Measurements from ENCODE around the gene VIL1.

The VIL1 gene
- 0 to 0.04 reads per million in 2 experiments for total RNA-seq

DNA sequence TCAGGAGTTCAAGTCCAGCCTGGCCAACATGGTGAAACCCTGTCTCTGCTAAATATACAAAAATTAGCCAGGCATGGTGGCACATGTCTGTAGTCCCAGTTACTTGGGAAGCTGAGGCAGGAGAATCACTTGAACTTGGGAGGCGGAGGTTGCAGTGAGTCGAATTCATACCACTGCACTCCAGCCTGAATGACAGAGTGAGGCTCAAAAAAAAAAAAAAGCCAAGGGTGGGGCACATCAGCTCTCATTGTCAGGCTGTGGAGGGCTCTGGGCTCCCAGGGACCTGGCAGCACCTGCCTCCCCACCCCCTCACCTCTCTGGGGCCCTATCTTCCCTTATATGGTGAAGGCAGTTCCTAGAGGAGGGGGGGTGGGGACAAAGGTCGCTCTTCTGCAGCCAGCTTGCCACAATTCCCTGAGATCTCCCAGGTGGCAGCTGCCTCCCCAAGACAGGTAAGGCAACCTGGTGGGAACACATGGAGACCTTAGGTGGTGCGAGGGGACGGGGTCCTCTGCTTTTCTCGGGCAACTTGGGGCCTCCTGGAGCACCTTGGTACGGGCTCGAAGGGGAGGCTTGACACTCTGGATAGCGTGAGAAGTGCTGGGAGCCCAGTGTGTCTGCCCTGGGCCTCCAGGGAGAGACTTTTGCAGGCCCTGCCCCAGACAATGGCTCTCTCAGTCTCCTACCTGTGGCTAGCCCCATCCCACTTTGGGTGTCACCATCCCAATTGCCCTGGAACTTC, at the start of gene VIL1:
TSS of gene VIL1 (plus strand) at position 407 of the 742 bp plus-strand sequence. CDS start 4,656 bp downstream, outside the sequence.
- DNase-seq (ENCODE audit: low read depth): no peak

DNA sequence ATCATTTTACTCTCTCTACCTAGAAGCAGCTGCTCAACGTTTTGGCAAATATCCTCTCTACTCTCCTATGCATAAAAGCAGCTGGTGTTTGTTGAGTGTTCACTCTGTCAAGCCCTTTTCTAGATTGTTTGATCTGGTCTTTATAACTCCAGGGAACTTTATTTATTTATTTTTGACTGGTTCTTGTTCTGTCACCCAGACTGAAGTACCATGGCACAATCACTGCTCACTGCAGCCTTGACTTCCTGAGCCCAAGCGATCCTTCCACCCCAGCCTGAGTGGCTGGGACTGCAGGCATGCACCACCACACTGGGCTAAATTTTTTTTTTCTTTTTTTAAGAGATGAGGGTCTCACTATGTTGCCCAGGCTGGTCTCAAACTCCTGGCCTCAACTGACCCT, 49.6 kb upstream of the VIL1 start:
- no peak for DNase-seq (ENCODE audit: low read depth)

DNA sequence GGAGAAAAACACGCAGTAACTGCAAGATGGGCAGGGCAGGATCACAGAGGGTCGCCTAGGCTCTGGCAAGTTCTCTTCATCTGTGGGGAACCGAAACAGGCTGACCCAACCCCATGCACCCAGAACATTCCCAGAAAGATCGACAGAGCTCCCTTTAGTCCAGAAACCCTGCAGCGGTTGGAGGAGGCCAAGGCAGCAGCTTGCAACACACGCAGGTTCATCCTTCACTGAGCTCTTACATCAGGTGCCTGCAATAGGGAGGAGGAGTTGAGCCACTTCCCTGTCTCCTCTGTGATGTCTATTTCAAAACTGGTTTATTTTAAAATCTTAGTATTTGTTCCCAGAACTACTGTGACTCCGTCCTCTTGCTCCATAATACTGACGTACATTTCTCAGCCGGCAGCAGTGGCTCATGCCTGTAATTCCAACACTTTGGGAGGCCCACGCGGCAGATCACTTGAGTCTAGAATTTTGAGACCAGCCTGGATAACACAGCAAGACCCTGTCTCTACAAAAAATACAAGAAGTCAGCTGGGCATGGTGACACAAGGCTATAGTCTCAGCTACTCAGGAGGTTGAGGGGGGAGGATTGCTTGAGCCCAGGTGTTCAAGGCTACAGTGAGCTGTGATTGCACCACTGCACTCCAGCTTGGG, 48.4 kb upstream of the VIL1 start:
- no peak for DNase-seq (ENCODE audit: low read depth)

DNA sequence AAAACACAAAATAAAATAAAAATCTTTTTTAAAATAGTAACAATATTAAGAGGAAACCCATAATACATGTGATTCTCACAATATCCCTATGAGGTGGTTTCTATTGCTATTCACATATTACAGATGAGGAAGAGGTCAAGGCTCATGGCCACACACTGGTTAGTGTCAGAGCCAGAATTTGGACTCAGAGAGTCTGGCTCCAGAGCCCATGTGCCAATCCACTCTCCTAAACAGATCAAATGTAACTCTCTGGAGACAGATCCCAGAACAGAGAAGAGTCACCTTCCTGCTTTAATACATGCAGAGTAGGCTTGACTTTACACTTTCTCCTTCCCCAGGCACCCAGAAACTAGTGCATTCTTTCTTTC, 47.0 kb upstream of the VIL1 start:
- no peak for DNase-seq (ENCODE audit: low read depth)

DNA sequence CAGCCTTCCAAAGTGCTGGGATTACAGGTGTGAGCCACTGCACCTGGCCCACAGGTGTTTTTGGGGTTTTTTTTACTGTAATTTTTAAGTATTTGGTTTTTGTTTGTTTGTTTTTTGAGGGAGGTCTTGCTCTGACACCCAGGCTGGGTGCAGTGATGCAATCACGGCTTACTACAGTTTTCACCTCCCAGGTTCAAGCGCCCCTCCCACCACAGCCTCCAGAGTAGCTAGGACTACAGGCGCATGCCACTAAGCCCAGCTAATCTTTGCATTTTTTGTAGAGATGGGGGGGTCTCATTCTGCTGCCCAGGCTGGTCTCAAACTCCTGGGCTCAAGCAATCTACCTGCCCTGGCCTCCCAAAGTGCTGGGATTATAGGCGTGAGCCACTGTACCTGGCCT, 44.1 kb upstream of the VIL1 start:
- no peak for DNase-seq (ENCODE audit: low read depth)

DNA sequence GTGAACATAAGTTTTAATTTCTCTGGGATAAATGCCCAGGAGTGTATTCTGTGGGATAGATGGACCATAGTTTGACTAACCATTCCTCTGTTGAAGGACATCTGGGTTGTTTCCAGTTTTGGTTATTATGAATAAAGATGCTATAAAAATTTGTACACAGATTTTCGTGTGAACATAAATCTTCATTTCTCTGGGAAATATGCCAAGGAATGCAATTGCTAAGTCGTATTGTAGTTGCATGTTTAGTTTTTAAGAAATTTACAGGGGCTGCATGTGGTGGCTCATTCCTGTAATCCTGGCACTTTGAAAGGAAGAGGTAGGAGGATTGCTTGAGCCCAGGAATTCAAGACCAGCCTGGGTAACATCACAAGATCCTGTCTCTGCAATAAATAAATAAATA, 43.7 kb upstream of the VIL1 start:
- DNase-seq (ENCODE audit: low read depth): no peak

DNA sequence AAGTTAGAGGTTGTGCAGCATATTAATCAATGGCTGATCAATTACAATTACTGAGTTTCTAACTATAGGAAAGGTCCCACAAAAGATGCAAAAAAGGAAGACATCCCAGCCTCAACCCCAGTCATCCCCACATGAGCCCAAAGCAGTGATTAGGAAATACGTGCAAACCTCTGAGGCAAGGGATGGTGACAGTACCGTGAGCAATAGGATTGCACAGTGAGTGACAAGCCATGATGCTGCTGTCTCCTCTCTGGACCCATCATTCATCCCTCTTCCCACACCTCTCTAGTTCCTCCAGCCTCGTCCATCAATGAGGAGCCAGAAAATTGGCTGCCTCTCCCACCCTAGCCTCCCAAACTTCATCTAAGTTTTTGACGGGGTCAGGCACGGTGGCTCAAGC, 40.9 kb upstream of the VIL1 start:
- no peak for DNase-seq (ENCODE audit: low read depth)

DNA sequence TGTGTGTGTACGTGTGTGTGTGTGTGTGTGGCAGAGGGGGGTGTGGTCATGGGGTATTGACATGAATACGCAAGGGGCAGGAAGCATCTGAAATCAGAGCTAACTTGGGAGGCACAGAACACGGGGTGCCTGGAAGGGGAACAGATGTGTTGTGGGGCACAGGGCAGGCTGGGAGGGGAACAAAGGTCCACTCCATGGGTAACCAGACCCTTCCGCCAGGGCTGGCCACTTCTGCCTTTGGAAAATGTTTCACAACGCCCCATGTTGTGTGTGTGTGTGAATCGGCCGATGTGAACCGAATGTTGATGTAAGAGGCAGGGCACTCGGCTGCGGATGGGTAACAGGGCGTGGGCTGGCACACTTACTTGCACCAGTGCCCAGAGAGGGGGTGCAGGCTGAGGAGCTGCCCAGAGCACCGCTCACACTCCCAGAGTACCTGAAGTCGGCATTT, 37.0 kb upstream of the VIL1 start, which contains the start of gene SLC11A1:
TSS of gene SLC11A1 (plus strand) at position 358 of the 451 bp plus-strand sequence. CDS start 96 bp downstream, outside the sequence.
- no peak for DNase-seq (ENCODE audit: low read depth)

DNA sequence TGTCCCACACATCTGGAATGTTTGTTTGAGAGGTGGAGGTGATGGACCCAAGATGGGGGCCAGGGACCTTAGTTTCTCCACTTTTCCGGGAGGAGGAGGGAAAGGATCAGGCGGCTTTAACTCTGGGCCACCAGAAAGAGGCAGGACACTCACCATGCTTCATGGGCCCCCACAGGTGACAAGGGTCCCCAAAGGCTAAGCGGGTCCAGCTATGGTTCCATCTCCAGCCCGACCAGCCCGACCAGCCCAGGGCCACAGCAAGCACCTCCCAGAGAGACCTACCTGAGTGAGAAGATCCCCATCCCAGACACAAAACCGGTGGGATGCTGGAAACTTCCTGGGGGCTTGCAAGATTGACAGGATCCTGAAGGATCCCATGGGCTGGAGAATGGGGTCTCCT, 36.1 kb upstream of the VIL1 start:
- DNase-seq (ENCODE audit: low read depth): no peak

DNA sequence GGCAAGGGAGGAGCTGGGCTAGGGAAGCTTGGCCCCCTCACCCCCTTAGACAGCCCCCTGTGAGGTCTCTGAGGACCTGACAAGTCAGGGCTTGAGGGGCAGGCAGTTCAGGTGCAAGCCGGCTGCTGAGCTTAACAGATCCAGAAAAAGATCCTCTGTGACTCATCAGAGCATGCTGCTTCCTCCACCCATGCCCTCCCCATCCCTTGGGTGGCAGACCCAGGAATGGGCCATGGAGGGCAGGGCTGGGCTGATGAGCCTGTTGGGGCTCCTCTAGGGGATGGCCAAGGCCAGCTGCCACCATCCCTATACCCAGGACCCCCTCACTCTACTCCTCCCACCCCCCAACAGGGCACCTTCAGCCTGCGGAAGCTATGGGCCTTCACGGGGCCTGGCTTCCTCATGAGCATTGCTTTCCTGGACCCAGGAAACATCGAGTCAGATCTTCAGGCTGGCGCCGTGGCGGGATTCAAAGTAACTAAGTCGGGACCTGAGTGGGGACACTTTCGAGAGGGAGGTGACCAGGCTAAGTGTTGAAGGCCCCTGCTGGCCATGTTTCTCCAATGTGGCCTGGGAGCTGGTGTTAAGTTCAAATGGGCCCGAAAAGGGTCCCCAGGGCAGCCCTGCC, 34.9 kb upstream of the VIL1 start:
- no peak for DNase-seq (ENCODE audit: low read depth)

DNA sequence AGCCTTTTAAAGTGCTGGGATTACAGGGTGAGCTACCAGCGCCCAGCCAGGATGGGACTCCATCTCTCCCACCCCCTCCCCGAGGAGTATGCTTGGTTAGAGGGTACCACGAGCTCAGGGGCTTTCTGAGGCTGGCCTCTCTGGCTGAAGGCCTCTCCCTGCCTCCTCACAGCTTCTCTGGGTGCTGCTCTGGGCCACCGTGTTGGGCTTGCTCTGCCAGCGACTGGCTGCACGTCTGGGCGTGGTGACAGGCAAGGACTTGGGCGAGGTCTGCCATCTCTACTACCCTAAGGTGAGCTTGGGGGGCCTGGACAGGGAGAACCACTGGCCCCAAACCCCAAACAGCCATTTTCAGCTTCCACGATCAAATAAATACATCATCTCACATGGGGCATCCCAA, 33.9 kb upstream of the VIL1 start:
- no peak for DNase-seq (ENCODE audit: low read depth)

DNA sequence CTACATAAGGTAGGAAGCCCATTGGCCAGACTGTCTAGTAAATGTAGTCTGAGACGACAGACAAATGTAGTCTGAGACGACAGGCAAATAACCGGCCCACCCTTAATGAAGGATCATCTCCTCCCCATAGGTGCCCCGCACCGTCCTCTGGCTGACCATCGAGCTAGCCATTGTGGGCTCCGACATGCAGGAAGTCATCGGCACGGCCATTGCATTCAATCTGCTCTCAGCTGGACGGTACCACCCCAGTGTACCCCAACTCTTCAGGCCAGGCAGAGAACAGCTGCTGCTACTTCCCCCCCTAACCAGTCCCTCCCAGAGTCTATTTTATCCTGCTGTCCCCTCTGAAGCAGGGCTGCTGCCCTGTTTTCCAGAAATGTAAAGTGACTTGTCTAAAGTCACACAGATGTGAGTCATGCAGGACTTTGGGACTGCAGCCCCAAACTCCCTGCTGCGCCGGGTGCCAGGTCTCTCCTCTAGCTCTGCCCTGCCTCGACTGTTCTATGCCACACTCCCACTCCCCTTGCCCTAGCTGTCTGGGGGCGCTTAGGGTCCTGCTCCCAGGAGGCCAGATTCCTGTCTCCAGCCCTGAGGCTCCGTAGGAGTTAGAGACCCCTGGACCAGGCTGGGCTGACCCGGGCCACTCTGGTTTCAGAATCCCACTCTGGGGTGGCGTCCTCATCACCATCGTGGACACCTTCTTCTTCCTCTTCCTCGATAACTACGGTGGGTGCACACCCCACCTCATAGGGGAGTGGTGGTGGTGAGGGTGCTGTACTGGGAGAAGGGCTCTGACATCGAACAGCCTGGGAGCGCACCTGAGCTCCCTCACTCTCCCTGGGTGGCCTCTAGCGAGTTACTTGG, 32.2 kb upstream of the VIL1 start:
- DNase-seq (ENCODE audit: low read depth): no peak

DNA sequence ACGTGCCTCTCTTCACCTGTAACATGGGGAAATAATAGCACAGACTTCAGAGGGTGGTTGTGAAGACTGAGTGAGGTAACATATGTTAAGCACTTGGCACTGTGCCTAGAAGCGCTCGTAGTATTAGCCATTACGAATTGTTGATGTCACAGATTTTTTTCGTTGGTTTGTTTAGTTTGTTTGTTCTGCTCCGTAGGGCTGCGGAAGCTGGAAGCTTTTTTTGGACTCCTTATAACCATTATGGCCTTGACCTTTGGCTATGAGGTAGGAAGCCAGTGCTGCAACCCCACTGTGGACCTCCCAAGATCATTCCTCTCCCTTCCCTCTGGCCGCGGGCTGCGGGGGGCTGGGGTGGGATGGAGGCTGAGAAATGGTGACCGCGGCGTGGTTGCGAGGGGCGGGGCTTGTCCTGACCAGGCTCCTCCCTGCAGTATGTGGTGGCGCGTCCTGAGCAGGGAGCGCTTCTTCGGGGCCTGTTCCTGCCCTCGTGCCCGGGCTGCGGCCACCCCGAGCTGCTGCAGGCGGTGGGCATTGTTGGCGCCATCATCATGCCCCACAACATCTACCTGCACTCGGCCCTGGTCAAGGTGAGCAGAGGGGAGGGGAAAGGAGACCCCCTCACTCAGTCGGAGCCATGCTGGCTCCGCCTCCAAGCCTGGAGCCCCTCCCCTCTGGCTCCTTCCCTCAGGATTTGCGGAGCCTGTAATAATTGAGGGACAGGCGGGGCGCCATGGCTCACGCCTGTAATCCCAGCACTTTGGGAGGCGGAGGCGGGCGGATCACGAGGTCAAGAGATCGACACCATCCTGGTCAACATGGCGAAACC, 31.3 kb upstream of the VIL1 start:
- DNase-seq (ENCODE audit: low read depth): no peak

DNA sequence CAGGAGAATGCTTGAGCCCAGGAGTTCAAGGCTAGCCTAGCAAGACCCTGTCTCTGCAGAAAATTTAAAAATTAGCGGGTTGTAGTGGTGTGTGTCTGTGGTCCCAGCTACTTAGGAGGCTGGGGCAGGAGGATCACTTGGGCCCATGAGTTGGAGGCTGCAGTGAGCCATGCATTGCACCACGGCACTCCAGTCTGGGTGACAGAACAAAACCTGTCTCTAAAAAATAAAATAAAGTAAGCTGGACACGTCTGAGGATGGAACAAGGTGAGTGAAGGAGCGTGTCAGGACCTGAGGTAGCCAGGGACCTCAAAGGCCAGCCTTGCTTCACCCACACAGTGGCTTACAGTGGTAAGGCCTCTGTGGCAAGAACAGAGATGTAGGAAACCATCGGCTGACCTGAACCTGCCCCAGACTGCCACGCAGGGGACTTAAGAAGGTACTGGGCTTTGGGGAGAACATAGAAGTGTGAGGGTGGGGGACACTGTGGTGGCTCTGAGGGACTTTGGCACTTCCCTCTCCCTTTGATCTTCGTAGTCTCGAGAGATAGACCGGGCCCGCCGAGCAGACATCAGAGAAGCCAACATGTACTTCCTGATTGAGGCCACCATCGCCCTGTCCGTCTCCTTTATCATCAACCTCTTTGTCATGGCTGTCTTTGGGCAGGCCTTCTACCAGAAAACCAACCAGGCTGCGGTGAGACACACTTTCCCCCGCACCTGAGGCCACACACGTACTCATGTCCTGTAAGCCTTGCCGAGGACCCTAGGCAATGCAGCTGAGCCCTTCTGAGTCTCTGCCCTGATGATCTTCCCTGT, 29.4 kb upstream of the VIL1 start:
- no peak for DNase-seq (ENCODE audit: low read depth)

DNA sequence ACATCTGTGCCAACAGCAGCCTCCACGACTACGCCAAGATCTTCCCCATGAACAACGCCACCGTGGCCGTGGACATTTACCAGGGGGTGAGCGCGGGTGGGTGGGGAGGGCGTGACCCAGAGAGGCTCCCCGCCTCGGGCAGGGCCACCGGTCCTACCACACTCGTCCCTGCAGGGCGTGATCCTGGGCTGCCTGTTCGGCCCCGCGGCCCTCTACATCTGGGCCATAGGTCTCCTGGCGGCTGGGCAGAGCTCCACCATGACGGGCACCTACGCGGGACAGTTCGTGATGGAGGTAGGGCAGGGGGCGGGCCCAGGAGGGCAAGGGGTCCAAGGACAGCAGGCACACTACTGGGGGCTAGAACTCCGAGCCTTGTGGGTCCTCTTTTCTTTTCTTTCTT, 27.7 kb upstream of the VIL1 start:
- DNase-seq (ENCODE audit: low read depth): no peak

DNA sequence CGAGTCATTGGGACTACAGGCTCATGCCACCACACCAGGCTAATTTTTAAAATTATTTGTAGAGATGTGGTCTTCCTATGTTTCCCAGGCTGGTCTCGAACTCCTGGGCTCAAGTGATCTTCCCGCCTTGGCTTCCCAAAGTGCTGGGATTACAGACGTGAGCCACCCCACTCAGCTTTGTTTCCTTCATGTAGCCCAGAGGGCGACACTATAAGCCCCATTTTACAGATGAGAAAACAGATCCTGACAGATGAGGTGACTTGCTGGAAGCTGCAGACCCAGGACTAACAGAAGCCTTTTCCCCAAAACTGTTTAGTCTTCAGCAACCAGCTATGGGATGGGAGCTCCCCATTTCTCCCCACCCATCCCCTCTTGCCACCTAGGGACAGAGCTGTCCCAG, 26.5 kb upstream of the VIL1 start:
- DNase-seq (ENCODE audit: low read depth): no peak

DNA sequence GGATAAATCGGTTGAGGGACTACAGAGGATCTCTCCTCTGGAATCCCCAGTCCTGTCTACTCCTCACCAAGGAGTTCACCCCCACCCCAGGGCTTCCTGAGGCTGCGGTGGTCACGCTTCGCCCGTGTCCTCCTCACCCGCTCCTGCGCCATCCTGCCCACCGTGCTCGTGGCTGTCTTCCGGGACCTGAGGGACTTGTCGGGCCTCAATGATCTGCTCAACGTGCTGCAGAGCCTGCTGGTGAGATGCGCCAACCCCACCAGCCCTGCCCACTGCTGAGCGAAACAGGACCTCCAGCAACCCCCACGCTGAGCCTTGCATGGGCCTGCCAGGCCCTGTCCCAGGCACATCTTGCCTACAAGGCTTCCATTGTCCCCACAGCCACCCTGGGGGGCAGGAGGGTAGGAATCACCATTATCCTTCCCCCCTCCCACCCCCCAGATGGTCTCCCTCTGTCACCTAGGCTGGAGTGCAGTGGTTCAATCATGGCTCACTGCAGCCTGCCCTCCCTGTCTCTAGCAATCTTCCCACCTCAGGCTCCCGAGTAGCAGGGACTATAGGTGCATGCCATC, 25.9 kb upstream of the VIL1 start:
- no peak for DNase-seq (ENCODE audit: low read depth)

DNA sequence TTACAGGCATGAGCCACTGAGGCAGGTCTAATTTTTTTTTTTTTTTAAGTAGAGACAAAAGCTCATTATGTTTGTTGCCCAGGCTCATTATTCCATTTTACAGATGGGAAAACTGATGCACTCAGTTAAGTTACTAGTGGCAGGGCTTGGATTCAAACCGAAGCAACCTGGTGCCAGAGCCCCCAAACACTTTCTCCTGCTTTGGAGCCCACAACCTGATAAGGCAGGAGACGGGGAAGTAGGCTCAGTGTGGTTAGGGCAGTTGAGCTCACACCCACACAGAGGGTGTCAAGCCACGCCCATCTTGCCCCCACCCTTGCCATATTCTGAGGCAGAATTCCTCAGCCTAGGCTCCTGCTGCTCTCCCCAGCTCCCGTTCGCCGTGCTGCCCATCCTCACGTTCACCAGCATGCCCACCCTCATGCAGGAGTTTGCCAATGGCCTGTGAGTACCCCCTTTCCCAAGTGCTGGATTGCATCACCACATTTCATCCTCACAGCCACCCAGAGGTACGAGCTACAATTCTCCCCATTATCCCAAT, 25.1 kb upstream of the VIL1 start:
- no peak for DNase-seq (ENCODE audit: low read depth)

DNA sequence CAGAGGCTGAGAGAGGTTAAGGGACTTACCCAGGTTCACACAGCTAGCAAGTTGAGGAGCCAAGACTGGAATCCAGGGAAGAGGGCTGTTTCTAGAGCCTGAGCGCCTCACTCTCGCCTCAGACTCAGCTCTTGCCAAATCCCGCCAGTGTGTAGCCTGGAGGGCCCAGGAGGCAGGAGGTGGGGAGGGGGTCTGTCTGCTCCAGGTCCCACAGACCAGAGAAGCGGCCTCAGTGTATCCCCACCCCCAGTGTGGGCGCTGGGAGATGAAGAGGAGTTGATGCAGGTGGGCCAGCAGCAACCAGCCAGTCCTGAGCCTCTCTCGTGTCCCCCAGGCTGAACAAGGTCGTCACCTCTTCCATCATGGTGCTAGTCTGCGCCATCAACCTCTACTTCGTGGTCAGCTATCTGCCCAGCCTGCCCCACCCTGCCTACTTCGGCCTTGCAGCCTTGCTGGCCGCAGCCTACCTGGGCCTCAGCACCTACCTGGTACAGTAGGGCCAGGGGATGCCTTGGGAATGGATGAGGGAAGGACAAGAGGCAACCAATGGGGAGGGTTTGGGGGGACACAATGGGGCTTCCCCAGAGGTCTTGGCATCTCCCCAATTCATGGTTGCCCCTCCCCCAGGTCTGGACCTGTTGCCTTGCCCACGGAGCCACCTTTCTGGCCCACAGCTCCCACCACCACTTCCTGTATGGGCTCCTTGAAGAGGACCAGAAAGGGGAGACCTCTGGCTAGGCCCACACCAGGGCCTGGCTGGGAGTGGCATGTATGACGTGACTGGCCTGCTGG, 24.4 kb upstream of the VIL1 start:
- no peak for DNase-seq (ENCODE audit: low read depth)
